IMR-90 (cell line): ENCODE results near the gene CEP97. TPM values are rescaled to one million over a fixed set of nuclear protein-coding genes. Genes with fewer than 3 reads are reported as not detected.

ENCODE experiments used
- ATAC-seq: fragments of 200-7000 bp; cut with Tn5 transposase; 2 replicates; pipeline ENCODE4 v1.9.1; 2020; ENCODE audit warnings: low read depth, mild to moderate bottlenecking, moderate library complexity
- BruUV-seq: library from RNA; stranded (reverse); fragments of 400-500 nt; replicated peaks from 2 replicates; lab custom pipeline; 2021; lab: Mats Ljungman, UMichigan
- CTCF ChIA-PET: fragments of 300-600 bp; formaldehyde crosslinking; extraction: SDS; loops from one replicate; lab custom pipeline; 2021; ENCODE audit warnings: antibody characterized with exemption; lab: Yijun Ruan, JAX
- POLR2A ChIA-PET: fragments of 300-600 bp; sonication (Branson Sonifier 250); formaldehyde crosslinking; loops from one replicate; lab custom pipeline; 2022; ENCODE audit warnings: antibody characterized with exemption; ENCODE audit not compliant: unreplicated experiment; lab: Charles Lee
- DNase-seq: peaks from one replicate; pipeline ENCODE4 v3.0.0; 2013
- H2AFZ ChIP-seq: replicated peaks from 2 replicates; pipeline ENCODE3; 2013; ENCODE audit warnings: low read length, mild to moderate bottlenecking; ENCODE audit not compliant: poor library complexity
- H2AK5ac ChIP-seq: 2 replicates; pipeline ENCODE4 v1.6.1; 2013; ENCODE audit warnings: low read depth, low read length, inconsistent platforms
- H2AK9ac ChIP-seq: replicated peaks from 2 replicates; pipeline ENCODE3; 2013; ENCODE audit warnings: mild to moderate bottlenecking, low read depth, low read length, moderate library complexity; ENCODE audit not compliant: poor library complexity
- H2BK120ac ChIP-seq: 2 replicates; pipeline ENCODE4 v1.6.1; 2013; ENCODE audit warnings: low read depth, low read length, inconsistent platforms
- H2BK15ac ChIP-seq: 3 replicates; pipeline ENCODE4 v1.6.1; 2013; ENCODE audit warnings: low read depth, low read length, inconsistent platforms
- H2BK20ac ChIP-seq: 2 replicates; pipeline ENCODE4 v1.6.1; 2013; ENCODE audit warnings: low read depth, mild to moderate bottlenecking, inconsistent platforms, low read length, moderate library complexity
- H2BK5ac ChIP-seq: 2 replicates; pipeline ENCODE4 v1.6.1; 2013; ENCODE audit warnings: mild to moderate bottlenecking, low read depth, low read length, inconsistent platforms; ENCODE audit not compliant: poor library complexity, severe bottlenecking
- H3K14ac ChIP-seq: replicated peaks from 2 replicates; pipeline ENCODE4 v1.6.1; 2013; ENCODE audit warnings: low read depth, low read length, inconsistent platforms
- H3K18ac ChIP-seq: 2 replicates; pipeline ENCODE4 v1.6.1; 2013; ENCODE audit warnings: low read depth, low read length, control low read depth
- H3K23ac ChIP-seq: 2 replicates; pipeline ENCODE4 v1.6.1; 2013; ENCODE audit warnings: low read depth, low read length, inconsistent platforms
- H3K27ac ChIP-seq: 2 replicates; pipeline ENCODE4 v1.5.1; 2013; ENCODE audit warnings: mild to moderate bottlenecking, control low read depth, low read length; ENCODE audit not compliant: insufficient read depth
- H3K27me3 ChIP-seq: 2 replicates; pipeline ENCODE4 v1.6.1; 2013; ENCODE audit warnings: low read length; ENCODE audit not compliant: control insufficient read depth, insufficient read depth
- H3K36me3 ChIP-seq: 2 replicates; pipeline ENCODE4 v1.6.1; 2013; ENCODE audit warnings: low read length, mixed read lengths; ENCODE audit not compliant: control insufficient read depth, insufficient read depth
- H3K4ac ChIP-seq: 2 replicates; pipeline ENCODE4 v1.6.1; 2013; ENCODE audit warnings: low read depth, low read length, inconsistent platforms
- H3K4me1 ChIP-seq: 2 replicates; pipeline ENCODE4 v1.6.1; 2013; ENCODE audit warnings: low read length, mixed read lengths; ENCODE audit not compliant: control insufficient read depth, insufficient read depth
- H3K4me2 ChIP-seq: 2 replicates; pipeline ENCODE4 v1.6.1; 2013; ENCODE audit warnings: low read depth, mild to moderate bottlenecking, control low read depth, low read length, moderate library complexity
- H3K4me3 ChIP-seq: 2 replicates; pipeline ENCODE4 v1.5.1; 2013; ENCODE audit warnings: low read depth, mild to moderate bottlenecking, control low read depth, low read length, moderate library complexity; ENCODE audit not compliant: insufficient read depth
- H3K56ac ChIP-seq: 2 replicates; pipeline ENCODE4 v1.6.1; 2013; ENCODE audit warnings: low read length, inconsistent platforms; ENCODE audit not compliant: insufficient read depth; ENCODE audit errors: extremely low read depth
- H3K79me1 ChIP-seq, 2 experiments: 2 replicates each; pipeline ENCODE4 v1.6.1; 2013; ENCODE audit warnings: low read length in 2 of 2, inconsistent platforms in 1 of 2, low read depth in 1 of 2
- H3K9ac ChIP-seq: 2 replicates; pipeline ENCODE4 v1.6.1; 2013; ENCODE audit warnings: low read depth, low read length, control low read depth
- H3K9me1 ChIP-seq: 2 replicates; pipeline ENCODE4 v1.6.1; 2013; ENCODE audit warnings: low read length, inconsistent platforms; ENCODE audit not compliant: insufficient read depth
- H3K9me3 ChIP-seq: 2 replicates; pipeline ENCODE4 v1.6.1; 2013; ENCODE audit warnings: low read length; ENCODE audit not compliant: control insufficient read depth, insufficient read depth
- H4K20me1 ChIP-seq: 2 replicates; pipeline ENCODE4 v1.6.1; 2013; ENCODE audit warnings: low read length, inconsistent platforms; ENCODE audit not compliant: insufficient read depth
- H4K5ac ChIP-seq: 2 replicates; pipeline ENCODE4 v1.6.1; 2013; ENCODE audit warnings: mild to moderate bottlenecking, low read depth, low read length, control low read depth
- H4K8ac ChIP-seq, 2 experiments: 2 replicates each; pipeline ENCODE4 v1.6.1; 2013; ENCODE audit warnings: low read depth in 2 of 2, low read length in 2 of 2, control low read depth in 1 of 2, inconsistent platforms in 1 of 2
- H4K91ac ChIP-seq: 2 replicates; pipeline ENCODE4 v1.6.1; 2013; ENCODE audit warnings: low read depth, low read length, inconsistent platforms; ENCODE audit not compliant: insufficient read depth
- MAFK ChIP-seq: IDR thresholded peaks from 2 replicates; pipeline ENCODE4 v1.6.1; 2012; ENCODE audit warnings: low read depth, low read length, improper control_type of control experiment
- SMC3 ChIP-seq: fragments of 150-350 bp; IDR thresholded peaks from 2 replicates; pipeline ENCODE4 v1.6.1; 2016; ENCODE audit warnings: low read depth, mild to moderate bottlenecking, antibody characterized with exemption, low read length, moderate library complexity
- WGBS, 2 experiments: methylation state at CpG; one replicate each; pipeline versions ENCODE4 v1.1.5 to v1.1.7; 2013; ENCODE audit warnings: missing lambda C conversion rate in 2 of 2; ENCODE audit not compliant: insufficient read length in 1 of 2; ENCODE audit errors: extremely low coverage in 2 of 2; 5-methylcytosine and 5-hydroxymethylcytosine counted together
- dilution Hi-C: fragments of 300-500 bp; cut with HindIII; formaldehyde crosslinking; loops from one replicate; pipeline ENCODE4 v1.14.3; 2018; ENCODE audit warnings: low sequenced_read_pairs; ENCODE audit not compliant: unreplicated experiment
- in situ Hi-C: fragments of 300-500 bp; cut with MboI; formaldehyde crosslinking; loops from 3 replicates; pipeline ENCODE4 v1.14.3; 2019; ENCODE audit warnings: low sequenced_read_pairs, inconsistent platforms, mixed read lengths
- intact Hi-C: fragments of 100-400 bp; cut with micrococcal nuclease; formaldehyde crosslinking; loops from 2 replicates; pipeline ENCODE4 v1.10.0; 2022
- polyA plus RNA-seq, 3 experiments: library from polyadenylated mRNA; depleted of rRNA; stranded (reverse); fragments of >200 nt; gene quantifications; 2 replicates each; pipeline ENCODE4 v1.2.3, GENCODE V29; 2012; ENCODE audit warnings: low replicate concordance in 1 of 3
- total RNA-seq: library from RNA; depleted of rRNA; stranded (reverse); fragments of >200 nt; gene quantifications from 2 replicates; pipeline ENCODE4 v1.2.3, GENCODE V29; 2012

The CEP97 gene
- total and polyA plus RNA-seq, 2 of the 4 experiments (the other 2 are of a cell fraction): 2.0 to 21.9 TPM

- WGBS, 2 experiments: no CpG with 5 or more reads among the region's 1 CpG
- intact Hi-C loops: no loop called here
- no peak for ATAC-seq
- in situ Hi-C loops: no loop called here
- peaks cover 3% of the 10 kb centered on the region; the same call in 1 of the 2 replicates for H3K27me3 ChIP-seq
- H3K27ac ChIP-seq: no peak overlapping the region
- no peak overlapping the region for H3K4ac ChIP-seq
- no peak overlapping the region for H2AK5ac ChIP-seq
- H3K9me3 ChIP-seq: no peaks in the 10 kb centered on the region
- ChIA-PET POLR2A (no interaction called here), CTCF (interaction anchor here (0.9 kb wide), 1 partner anchor 11 kb away, joined by 3 read pairs; no protein-coding TSS in a partner anchor)
- no TSS peak for BruUV-seq
- no peak overlapping the region for H2BK120ac ChIP-seq
- H3K4me3 ChIP-seq: no peak overlapping the region
- no peaks in the 10 kb centered on the region for H3K36me3 ChIP-seq
- no peak overlapping the region for H2AFZ ChIP-seq
- H4K8ac ChIP-seq: no peak overlapping the region
- no peak overlapping the region for H2BK5ac ChIP-seq
- H3K56ac ChIP-seq: no peak overlapping the region
- no peak overlapping the region for H2BK15ac ChIP-seq
- no peaks in the 10 kb centered on the region for H4K20me1 ChIP-seq
- H3K23ac ChIP-seq: no peak overlapping the region
- no peak overlapping the region for H3K14ac ChIP-seq
- H2AK9ac ChIP-seq: no peak overlapping the region
- no peak overlapping the region for H4K5ac ChIP-seq
- no peak overlapping the region for H3K4me2 ChIP-seq
- DNase-seq: no peak
- no peak overlapping the region for H3K18ac ChIP-seq
- H3K9ac ChIP-seq: no peak overlapping the region
- H4K91ac ChIP-seq: no peak overlapping the region
- no peaks in the 10 kb centered on the region for H3K9me1 ChIP-seq
- no peaks in the 10 kb centered on the region for H3K79me1 ChIP-seq
- H2BK20ac ChIP-seq: no peak overlapping the region
- TF ChIP-seq MAFK: no peak
- no peak for TF ChIP-seq SMC3
- no peaks in the 10 kb centered on the region for H3K4me1 ChIP-seq
- dilution Hi-C loops: no loop called here
Measured at GRCh38 chr3:101718455-101718854, 6.0 kb upstream of the CEP97 start.
